H1 (cell line): ENCODE measurements around the gene SLC2A14. TPM values are rescaled to one million over a fixed set of nuclear protein-coding genes. Genes with fewer than 3 reads are reported as not detected.
"Not testable (repeated sequence)": the region's sequence is repeated elsewhere in the genome, so short reads cannot be mapped to it uniquely, and the experiment has no call there.

Experiments
- CTCF ChIA-PET: fragments of 300-600 bp; sonication (Branson Sonifier 250); formaldehyde crosslinking; loops from one replicate; lab custom pipeline; 2021; ENCODE audit not compliant: partially characterized antibody; lab: Charles Lee
- POLR2A ChIA-PET: fragments of 300-600 bp; sonication (Branson Sonifier 250); formaldehyde crosslinking; loops from one replicate; lab custom pipeline; 2021; ENCODE audit warnings: inconsistent platforms; ENCODE audit not compliant: partially characterized antibody; lab: Charles Lee
- DNase-seq, 2 experiments: peaks; one replicate each; pipeline versions ENCODE4 v3.0.0 to v3.0.0-alpha.2; 2010 to 2022; ENCODE audit warnings: low spot score in 2 of 2, low read depth in 1 of 2, mixed read lengths in 1 of 2
- FAIRE-seq: peaks from 2 replicates; lab custom pipeline; 2011; peaks lifted over from hg19 to GRCh38; lab: Jason Lieb, UNC
- H2AFZ ChIP-seq: 2 replicates; pipeline ENCODE4 v1.8.1; 2012; ENCODE audit warnings: low read length, inconsistent platforms
- H2AK5ac ChIP-seq: 2 replicates; pipeline ENCODE4 v1.6.1; 2013; ENCODE audit warnings: low read depth, low read length
- H2BK120ac ChIP-seq: replicated peaks from 2 replicates; pipeline ENCODE3; 2013; ENCODE audit warnings: low read depth, low read length, inconsistent platforms
- H2BK12ac ChIP-seq: 2 replicates; pipeline ENCODE4 v1.6.1; 2013; ENCODE audit warnings: low read depth, low read length
- H2BK15ac ChIP-seq: 2 replicates; pipeline ENCODE4 v1.6.1; 2013; ENCODE audit warnings: low read length
- H2BK20ac ChIP-seq: 2 replicates; pipeline ENCODE4 v1.6.1; 2013; ENCODE audit warnings: low read length
- H2BK5ac ChIP-seq: 2 replicates; pipeline ENCODE4 v1.6.1; 2013; ENCODE audit warnings: low read depth, low read length
- H3K14ac ChIP-seq: 2 replicates; pipeline ENCODE4 v1.6.1; 2013; ENCODE audit warnings: inconsistent platforms; ENCODE audit not compliant: insufficient read length
- H3K18ac ChIP-seq: 2 replicates; pipeline ENCODE4 v1.6.1; 2013; ENCODE audit warnings: low read length; ENCODE audit errors: extremely low read depth
- H3K23ac ChIP-seq: 2 replicates; pipeline ENCODE4 v1.6.1; 2013; ENCODE audit warnings: inconsistent platforms; ENCODE audit not compliant: insufficient read length
- H3K23me2 ChIP-seq: 2 replicates; pipeline ENCODE4 v1.6.1; 2013; ENCODE audit warnings: low read depth, low read length
- H3K27ac ChIP-seq: 2 replicates; pipeline ENCODE4 v1.6.1; 2011; ENCODE audit warnings: low read depth, low read length, inconsistent platforms
- H3K27me3 ChIP-seq, 4 experiments: replicated peaks in 1 of 4; 1 replicate in 1 of 4; 2 replicates in 3 of 4; pipeline versions ENCODE4 v1.6.1 to v1.8.1; 2011 to 2013; ENCODE audit warnings: low read length in 3 of 4, mild to moderate bottlenecking in 3 of 4, inconsistent platforms in 2 of 4, mixed read lengths in 2 of 4, moderate library complexity in 1 of 4; ENCODE audit not compliant: control insufficient read depth in 3 of 4, insufficient read depth in 3 of 4; ENCODE audit errors: extremely low read depth in 1 of 4
- H3K36me3 ChIP-seq, 4 experiments: 2 replicates each; pipeline versions ENCODE4 v1.6.1 to v1.8.1; 2011 to 2013; ENCODE audit warnings: mild to moderate bottlenecking in 4 of 4, low read length in 3 of 4, moderate library complexity in 2 of 4, control low read depth in 1 of 4, inconsistent platforms in 1 of 4; ENCODE audit not compliant: insufficient read depth in 4 of 4, control insufficient read depth in 2 of 4
- H3K4ac ChIP-seq: replicated peaks from 2 replicates; pipeline ENCODE3; 2013; ENCODE audit warnings: low read length, low read depth, mixed read lengths, inconsistent platforms; ENCODE audit not compliant: insufficient read length
- H3K4me1 ChIP-seq, 4 experiments: replicated peaks in 1 of 4; 1 replicate in 1 of 4; 2 replicates in 3 of 4; pipeline versions ENCODE4 v1.6.1 to v1.8.1; 2011 to 2013; ENCODE audit warnings: low read length in 3 of 4, inconsistent platforms in 2 of 4, mixed read lengths in 1 of 4; ENCODE audit not compliant: insufficient read depth in 4 of 4, control insufficient read depth in 3 of 4
- H3K4me2 ChIP-seq, 2 experiments: 2 replicates each; pipeline versions ENCODE4 v1.6.1 to v1.8.1; 2011 to 2013; ENCODE audit warnings: low read depth in 2 of 2, low read length in 2 of 2, control low read depth in 1 of 2, inconsistent platforms in 1 of 2, mild to moderate bottlenecking in 1 of 2; ENCODE audit not compliant: insufficient read depth in 1 of 2
- H3K4me3 ChIP-seq, 4 experiments: fragments of 200-600, 300-600 bp in 1 of 4; sonication (generic), shearing (Covaris generic), sonication (Bioruptor Twin) in 1 of 4; 2 replicates each; pipeline versions ENCODE4 v1.5.1 to v1.8.1; 2011 to 2016; ENCODE audit warnings: low read length in 4 of 4, low read depth in 3 of 4, control low read depth in 2 of 4, inconsistent platforms in 2 of 4, mild to moderate bottlenecking in 2 of 4, mixed read lengths in 1 of 4, moderate library complexity in 1 of 4; ENCODE audit not compliant: insufficient read depth in 2 of 4; ENCODE audit errors: extremely low read depth in 1 of 4
- H3K56ac ChIP-seq: replicated peaks from 2 replicates; pipeline ENCODE3; 2013; ENCODE audit warnings: low read depth, mild to moderate bottlenecking, mixed read lengths, low read length, inconsistent platforms; ENCODE audit not compliant: insufficient read length
- H3K79me1 ChIP-seq: 2 replicates; pipeline ENCODE4 v1.6.1; 2013; ENCODE audit warnings: low read depth, low read length, control low read depth
- H3K79me2 ChIP-seq, 2 experiments: 2 replicates each; pipeline versions ENCODE4 v1.6.1 to v1.8.1; 2012 to 2013; ENCODE audit warnings: low read length in 2 of 2, mild to moderate bottlenecking in 2 of 2, inconsistent platforms in 1 of 2; ENCODE audit not compliant: insufficient read depth in 2 of 2, control insufficient read depth in 1 of 2
- H3K9ac ChIP-seq, 4 experiments: replicated peaks in 1 of 4; 1 replicate in 1 of 4; 2 replicates in 3 of 4; pipeline versions ENCODE4 v1.6.1 to v1.8.1; 2011 to 2013; ENCODE audit warnings: low read depth in 3 of 4, low read length in 3 of 4, control low read depth in 2 of 4, mild to moderate bottlenecking in 2 of 4, moderate library complexity in 2 of 4, inconsistent platforms in 1 of 4; ENCODE audit errors: extremely low read depth in 1 of 4
- H3K9me3 ChIP-seq, 2 experiments: 2 replicates each; pipeline versions ENCODE4 v1.6.1 to v1.8.1; 2012 to 2013; ENCODE audit warnings: mild to moderate bottlenecking in 2 of 2, moderate library complexity in 2 of 2, control low read depth in 1 of 2, inconsistent platforms in 1 of 2, low read depth in 1 of 2, low read length in 1 of 2, mixed read lengths in 1 of 2; ENCODE audit not compliant: insufficient read depth in 2 of 2
- H4K20me1 ChIP-seq, 2 experiments: replicated peaks in 1 of 2; 2 replicates each; pipeline versions ENCODE3 to v1.8.1; 2011 to 2013; ENCODE audit warnings: inconsistent platforms in 2 of 2, low read length in 2 of 2, mild to moderate bottlenecking in 1 of 2; ENCODE audit not compliant: insufficient read depth in 2 of 2, control insufficient read depth in 1 of 2
- H4K5ac ChIP-seq: 2 replicates; pipeline ENCODE4 v1.6.1; 2013; ENCODE audit warnings: low read length, low read depth, mixed read lengths, inconsistent platforms; ENCODE audit not compliant: insufficient read length
- H4K8ac ChIP-seq: 2 replicates; pipeline ENCODE4 v1.8.0; 2013; ENCODE audit warnings: mild to moderate bottlenecking, moderate library complexity, low read length, inconsistent platforms; ENCODE audit not compliant: insufficient read depth; ENCODE audit errors: extremely low read depth
- H4K91ac ChIP-seq: replicated peaks from 2 replicates; pipeline ENCODE3; 2013; ENCODE audit warnings: low read length, mixed read lengths, inconsistent platforms; ENCODE audit not compliant: insufficient read length
- ATF3 ChIP-seq: IDR thresholded peaks from 2 replicates; pipeline ENCODE4 v1.6.1; 2011; ENCODE audit warnings: low read depth, mild to moderate bottlenecking, low read length; ENCODE audit not compliant: insufficient read depth
- RFX5 ChIP-seq: IDR thresholded peaks from 2 replicates; pipeline ENCODE4 v1.6.1; 2011; ENCODE audit warnings: low read depth, low read length, improper control_type of control experiment, borderline replicate concordance
- WGBS, 2 experiments: shearing (Covaris generic) in 1 of 2; methylation state at CpG; one replicate each; pipeline versions ENCODE4 v1.1.6 to v1.1.7; 2013 to 2015; ENCODE audit warnings: low lambda C conversion rate in 2 of 2, mixed read lengths in 2 of 2, inconsistent platforms in 1 of 2, low coverage in 1 of 2, missing lambda C conversion rate in 1 of 2; ENCODE audit not compliant: insufficient replicate concordance in 2 of 2, insufficient coverage in 1 of 2, insufficient read length in 1 of 2; ENCODE audit errors: extremely low coverage in 1 of 2, missing lambda C conversion rate in 1 of 2; 5-methylcytosine and 5-hydroxymethylcytosine counted together
- polyA plus RNA-seq, 7 experiments: library from polyadenylated mRNA; depleted of rRNA in 3 of 7; stranded (reverse) in 5 of 7; unstranded in 2 of 7; fragments of >200 nt in 5 of 7; fragments of 200-250 nt in 2 of 7; gene quantifications; 1 replicate in 5 of 7; 2 replicates in 1 of 7; 4 replicates in 1 of 7; pipeline versions ENCODE4 v1.2.1 to v1.2.3, GENCODE V29; 2011 to 2013; ENCODE audit warnings: missing spikeins in 2 of 7, mixed read lengths in 2 of 7
- total RNA-seq: library from RNA; stranded (reverse); fragmentation: NEBNext Ultra II Directional; extraction: Animal tissue kit (Norgen Biotek cat#: 25700); gene quantifications from 2 replicates; pipeline ENCODE4 v1.2.1, GENCODE V29; 2021

SLC2A14 gene
- total and polyA plus RNA-seq, 2 of the 8 experiments (the other 6 are each of a cell fraction or from before 2014, with no cell fraction given): 11.1 to 19.3 TPM

- TF ChIP-seq ATF3: no peak
- no peak for TF ChIP-seq RFX5
Observed at GRCh38 chr12:7784701-7785100, 88.0 kb downstream of the SLC2A14 start (continued).

GRCh38 chr12:7783433-7783832, 89.3 kb downstream of the SLC2A14 start:
- H4K20me1 ChIP-seq, H4K8ac ChIP-seq, H2AK5ac ChIP-seq, H2BK20ac ChIP-seq, H3K9me3 ChIP-seq, H3K79me1 ChIP-seq, H3K14ac ChIP-seq, POLR2A ChIA-PET, H3K4me2 ChIP-seq, FAIRE-seq, H3K9ac ChIP-seq, H2BK15ac ChIP-seq, H3K23me2 ChIP-seq, H3K56ac ChIP-seq, H3K27ac ChIP-seq, DNase-seq, H2AFZ ChIP-seq, H4K5ac ChIP-seq, H2BK120ac ChIP-seq, H4K91ac ChIP-seq, H3K4ac ChIP-seq, H3K27me3 ChIP-seq, H3K18ac ChIP-seq, H3K23ac ChIP-seq, H3K4me3 ChIP-seq, H3K36me3 ChIP-seq, H2BK5ac ChIP-seq, H3K79me2 ChIP-seq: not testable (repeated sequence)
- H3K4me1 ChIP-seq: peaks cover 8 to 15% (median 12%) of the 10 kb centered on the region in 4 experiments
- H2BK12ac ChIP-seq: 0 out of 2 replicates have a peak overlapping the region, but pooled peaks have one; percentile 60
- 94% methylated on average over 8 of the region's 9 CpGs; no CpG with 5 or more reads in 1 of the 2 experiments for WGBS, 2 experiments
- CTCF ChIA-PET: interaction anchor here (0.7 to 0.9 kb wide), 2 partner anchors 21 to 67 kb away, joined by 3 read pairs; no protein-coding TSS in a partner anchor
